ENCODE data around the gene KLHL40. TPM values are rescaled to one million over a fixed set of nuclear protein-coding genes. Genes with fewer than 3 reads are reported as not detected.
A peak's percentile ranks its signal among the peaks of the same experiment; 100 is the strongest.

KLHL40 gene
- total RNA-seq, 1 donor from 2014 or later, result 179 TPM

GRCh38 chr3:42688016-42688415 is 2.7 kb downstream of the KLHL40 start:
- peak overlapping the region; percentile 95 for H3K27ac ChIP-seq (ENCODE audit: low read depth, low read length)

GRCh38 chr3:42688487-42689420 is 3.4 kb downstream of the KLHL40 start:
- H3K36me3 ChIP-seq (ENCODE audit: control insufficient read depth in 3 of 3, insufficient read depth in 3 of 3, low read length in 3 of 3), result peaks cover 18 to 67% (median 45%) of the 10 kb centered on the region in 3 donors
- peak overlapping the region; percentile 23 to 97 (median 77) for H3K4me3 ChIP-seq (ENCODE audit: low read length in 3 of 3)
- H3K27me3 ChIP-seq (ENCODE audit: control insufficient read depth in 3 of 3, insufficient read depth in 3 of 3, low read length in 3 of 3), result peaks cover 0 to 6% (median 0%) of the 10 kb centered on the region in 3 donors
- H3K27ac ChIP-seq (ENCODE audit: low read depth, low read length), result peak overlapping the region; percentile 95
- H3K9ac ChIP-seq (ENCODE audit: low read depth in 1 of 3, low read length in 3 of 3), result peak overlapping the region; percentile 44 to 96 (median 87)
- H3K9me3 ChIP-seq (ENCODE audit: control insufficient read depth in 3 of 3, low read length in 3 of 3), result no peaks in the 10 kb centered on the region
- peaks cover 44 to 83% (median 53%) of the 10 kb centered on the region in 3 donors for H3K4me1 ChIP-seq (ENCODE audit: control insufficient read depth in 3 of 3, insufficient read depth in 3 of 3, low read length in 3 of 3)

More at GRCh38 chr3:42688016-42688415, 2.7 kb downstream of the KLHL40 start:
- Histone ChIP-seq H3K9ac (ENCODE audit: low read depth in 1 of 3, low read length in 3 of 3) (peak overlapping the region; percentile 78 to 96 (median 87)), H3K27me3 (ENCODE audit: control insufficient read depth in 3 of 3, insufficient read depth in 3 of 3, low read length in 3 of 3) (peaks cover 0 to 6% (median 0%) of the 10 kb centered on the region in 3 donors), H3K36me3 (ENCODE audit: control insufficient read depth in 3 of 3, insufficient read depth in 3 of 3, low read length in 3 of 3) (peaks cover 16 to 64% (median 38%) of the 10 kb centered on the region in 3 donors), H3K4me3 (ENCODE audit: low read length in 3 of 3) (peak overlapping the region; percentile 71 to 97 (median 77)), H3K4me1 (ENCODE audit: control insufficient read depth in 3 of 3, insufficient read depth in 3 of 3, low read length in 3 of 3) (peaks cover 50 to 86% (median 55%) of the 10 kb centered on the region in 3 donors), H3K9me3 (ENCODE audit: control insufficient read depth in 3 of 3, low read length in 3 of 3) (no peaks in the 10 kb centered on the region)

- Histone ChIP-seq H3K9ac (ENCODE audit: low read depth in 1 of 3, low read length in 3 of 3) (peak overlapping the region; percentile 44 to 96 (median 87)), H3K4me3 (ENCODE audit: low read length in 3 of 3) (peak overlapping the region in 2 of 3 donors; percentile 77 to 97), H3K27me3 (ENCODE audit: control insufficient read depth in 3 of 3, insufficient read depth in 3 of 3, low read length in 3 of 3) (peaks cover 0 to 6% (median 0%) of the 10 kb centered on the region in 3 donors), H3K27ac (ENCODE audit: low read depth, low read length) (peak overlapping the region; percentile 95), H3K9me3 (ENCODE audit: control insufficient read depth in 3 of 3, low read length in 3 of 3) (no peaks in the 10 kb centered on the region), H3K36me3 (ENCODE audit: control insufficient read depth in 3 of 3, insufficient read depth in 3 of 3, low read length in 3 of 3) (peaks cover 18 to 67% (median 52%) of the 10 kb centered on the region in 3 donors), H3K4me1 (ENCODE audit: control insufficient read depth in 3 of 3, insufficient read depth in 3 of 3, low read length in 3 of 3) (peaks cover 41 to 80% (median 49%) of the 10 kb centered on the region in 3 donors)
Measured at GRCh38 chr3:42689421-42690014, 4.2 kb downstream of the KLHL40 start.

- peak overlapping the region; percentile 95 for H3K27ac ChIP-seq (ENCODE audit: low read depth, low read length)
- H3K9me3 ChIP-seq (ENCODE audit: control insufficient read depth in 3 of 3, low read length in 3 of 3), result no peaks in the 10 kb centered on the region
- peaks cover 0 to 6% (median 0%) of the 10 kb centered on the region in 3 donors for H3K27me3 ChIP-seq (ENCODE audit: control insufficient read depth in 3 of 3, insufficient read depth in 3 of 3, low read length in 3 of 3)
- H3K9ac ChIP-seq (ENCODE audit: low read depth in 1 of 3, low read length in 3 of 3), result peak overlapping the region in 2 of 3 donors; percentile 27 to 96
- H3K4me1 ChIP-seq (ENCODE audit: control insufficient read depth in 3 of 3, insufficient read depth in 3 of 3, low read length in 3 of 3), result peaks cover 34 to 76% (median 43%) of the 10 kb centered on the region in 3 donors
- H3K36me3 ChIP-seq (ENCODE audit: control insufficient read depth in 3 of 3, insufficient read depth in 3 of 3, low read length in 3 of 3), result peaks cover 20 to 67% (median 52%) of the 10 kb centered on the region in 3 donors
- H3K4me3 ChIP-seq (ENCODE audit: low read length in 3 of 3), result peak overlapping the region in 2 of 3 donors; percentile 37 to 54
Measured at GRCh38 chr3:42690191-42690590, 4.9 kb downstream of the KLHL40 start.

- H3K9ac ChIP-seq (ENCODE audit: low read depth in 1 of 3, low read length in 3 of 3), result peak overlapping the region in 1 of 3 donors; percentile 96
- H3K4me1 ChIP-seq (ENCODE audit: control insufficient read depth in 3 of 3, insufficient read depth in 3 of 3, low read length in 3 of 3), result peaks cover 26 to 77% (median 45%) of the 10 kb centered on the region in 3 donors
- peak overlapping the region in 1 of 3 donors; percentile 45 for H3K4me3 ChIP-seq (ENCODE audit: low read length in 3 of 3)
- peaks cover 0 to 2% (median 0%) of the 10 kb centered on the region in 3 donors for H3K27me3 ChIP-seq (ENCODE audit: control insufficient read depth in 3 of 3, insufficient read depth in 3 of 3, low read length in 3 of 3)
- peak overlapping the region; percentile 21 for H3K27ac ChIP-seq (ENCODE audit: low read depth, low read length)
- H3K36me3 ChIP-seq (ENCODE audit: control insufficient read depth in 3 of 3, insufficient read depth in 3 of 3, low read length in 3 of 3), result peaks cover 25 to 68% (median 57%) of the 10 kb centered on the region in 3 donors
- no peaks in the 10 kb centered on the region for H3K9me3 ChIP-seq (ENCODE audit: control insufficient read depth in 3 of 3, low read length in 3 of 3)
Measured at GRCh38 chr3:42690766-42691680, 5.7 kb downstream of the KLHL40 start.

- peak overlapping the region; percentile 42 for H3K27ac ChIP-seq (ENCODE audit: low read depth, low read length)
- no peak overlapping the region for H3K4me3 ChIP-seq (ENCODE audit: low read length in 3 of 3)
- H3K9ac ChIP-seq (ENCODE audit: low read depth in 1 of 3, low read length in 3 of 3), result no peak overlapping the region
- H3K36me3 ChIP-seq (ENCODE audit: control insufficient read depth in 3 of 3, insufficient read depth in 3 of 3, low read length in 3 of 3), result peaks cover 34 to 63% (median 59%) of the 10 kb centered on the region in 3 donors
- peaks cover 24 to 77% (median 48%) of the 10 kb centered on the region in 3 donors for H3K4me1 ChIP-seq (ENCODE audit: control insufficient read depth in 3 of 3, insufficient read depth in 3 of 3, low read length in 3 of 3)
- H3K27me3 ChIP-seq (ENCODE audit: control insufficient read depth in 3 of 3, insufficient read depth in 3 of 3, low read length in 3 of 3), result no peaks in the 10 kb centered on the region
- H3K9me3 ChIP-seq (ENCODE audit: control insufficient read depth in 3 of 3, low read length in 3 of 3), result no peaks in the 10 kb centered on the region
Measured at GRCh38 chr3:42691816-42692666, 6.7 kb downstream of the KLHL40 start.

- Histone ChIP-seq H3K36me3 (ENCODE audit: control insufficient read depth in 3 of 3, insufficient read depth in 3 of 3, low read length in 3 of 3) (peaks cover 35 to 62% (median 62%) of the 10 kb centered on the region in 3 donors), H3K27ac (ENCODE audit: low read depth, low read length) (peak overlapping the region; percentile 42), H3K9me3 (ENCODE audit: control insufficient read depth in 3 of 3, low read length in 3 of 3) (no peaks in the 10 kb centered on the region), H3K4me3 (ENCODE audit: low read length in 3 of 3) (no peak overlapping the region), H3K9ac (ENCODE audit: low read depth in 1 of 3, low read length in 3 of 3) (peak overlapping the region in 1 of 3 donors; percentile 40), H3K27me3 (ENCODE audit: control insufficient read depth in 3 of 3, insufficient read depth in 3 of 3, low read length in 3 of 3) (no peaks in the 10 kb centered on the region), H3K4me1 (ENCODE audit: control insufficient read depth in 3 of 3, insufficient read depth in 3 of 3, low read length in 3 of 3) (peaks cover 26 to 79% (median 56%) of the 10 kb centered on the region in 3 donors)
Measured at GRCh38 chr3:42692667-42693529, 7.6 kb downstream of the KLHL40 start.

- H3K9ac ChIP-seq (ENCODE audit: low read depth in 1 of 3, low read length in 3 of 3), result no peak overlapping the region
- H3K4me3 ChIP-seq (ENCODE audit: low read length in 3 of 3), result no peak overlapping the region
- peaks cover 31 to 81% (median 61%) of the 10 kb centered on the region in 3 donors for H3K4me1 ChIP-seq (ENCODE audit: control insufficient read depth in 3 of 3, insufficient read depth in 3 of 3, low read length in 3 of 3)
- H3K27ac ChIP-seq (ENCODE audit: low read depth, low read length), result peak overlapping the region; percentile 42
- H3K27me3 ChIP-seq (ENCODE audit: control insufficient read depth in 3 of 3, insufficient read depth in 3 of 3, low read length in 3 of 3), result no peaks in the 10 kb centered on the region
- peaks cover 37 to 65% (median 61%) of the 10 kb centered on the region in 3 donors for H3K36me3 ChIP-seq (ENCODE audit: control insufficient read depth in 3 of 3, insufficient read depth in 3 of 3, low read length in 3 of 3)
- no peaks in the 10 kb centered on the region for H3K9me3 ChIP-seq (ENCODE audit: control insufficient read depth in 3 of 3, low read length in 3 of 3)
Measured at GRCh38 chr3:42693530-42693930, 8.2 kb downstream of the KLHL40 start.

Data from skeletal muscle tissue (tissue), 4 donors.